SK-N-SH treated with all-trans-retinoic acid at 6 μM for 48 hours (cell line): ENCODE measurements around the gene PER2.

Source experiments
- ARNTL ChIP-seq: fragments of 450-650 bp; formaldehyde crosslinking; IDR thresholded peaks from 2 replicates; pipeline ENCODE4 v1.5.0; 2020; ENCODE audit warnings: low read depth, mild to moderate bottlenecking, moderate library complexity, borderline replicate concordance
- CREB5 ChIP-seq: fragments of 250-450 bp; sonication (Bioruptor Pico); IDR thresholded peaks from 2 replicates; pipeline ENCODE4 v1.5.1; 2020; ENCODE audit warnings: low read depth, mild to moderate bottlenecking, moderate library complexity
- CSDC2 ChIP-seq: fragments of 250-450 bp; sonication (Bioruptor Pico); IDR thresholded peaks from 2 replicates; pipeline ENCODE4 v1.5.0; 2020; ENCODE audit warnings: mild to moderate bottlenecking, moderate library complexity
- ESRRG ChIP-seq: fragments of 250-450 bp; sonication (Bioruptor Pico); IDR thresholded peaks from 2 replicates; pipeline ENCODE4 v1.6.1; 2021; ENCODE audit warnings: mild to moderate bottlenecking
- PATZ1 ChIP-seq: fragments of 250-450 bp; sonication (Bioruptor Pico); IDR thresholded peaks from 2 replicates; pipeline ENCODE4 v1.8.0; 2020; ENCODE audit warnings: mild to moderate bottlenecking, moderate library complexity, borderline replicate concordance
- PPARA ChIP-seq: fragments of 250-450 bp; sonication (Bioruptor Pico); IDR thresholded peaks from 2 replicates; pipeline ENCODE4 v1.5.0; 2020; ENCODE audit warnings: mild to moderate bottlenecking, borderline replicate concordance
- RARB ChIP-seq: fragments of 250-450 bp; sonication (Bioruptor Pico); IDR thresholded peaks from 2 replicates; pipeline ENCODE4 v1.8.0; 2021; ENCODE audit warnings: mild to moderate bottlenecking, moderate library complexity
- TSHZ2 ChIP-seq: fragments of 250-450 bp; sonication (Bioruptor Pico); IDR thresholded peaks from 2 replicates; pipeline ENCODE4 v1.5.0; 2020; ENCODE audit warnings: mild to moderate bottlenecking, moderate library complexity
- ZC3H10 ChIP-seq: fragments of 250-450 bp; sonication (Bioruptor Pico); IDR thresholded peaks from 2 replicates; pipeline ENCODE4 v1.5.1; 2021; ENCODE audit warnings: mild to moderate bottlenecking, moderate library complexity
- ZFP3 ChIP-seq: fragments of 250-450 bp; sonication (Bioruptor Pico); IDR thresholded peaks from 2 replicates; pipeline ENCODE4 v1.5.0; 2020; ENCODE audit warnings: mild to moderate bottlenecking, moderate library complexity
- ZFP30 ChIP-seq: fragments of 450-650 bp; formaldehyde crosslinking; IDR thresholded peaks from 2 replicates; pipeline ENCODE4 v1.5.0; 2022; ENCODE audit warnings: mild to moderate bottlenecking, moderate library complexity
- ZNF565 ChIP-seq: fragments of 450-650 bp; formaldehyde crosslinking; conservative IDR thresholded peaks from 2 replicates; pipeline ENCODE4 v1.5.0; 2020; ENCODE audit warnings: low read depth, mild to moderate bottlenecking, moderate library complexity
- ZNF70 ChIP-seq: fragments of 450-650 bp; formaldehyde crosslinking; IDR thresholded peaks from 2 replicates; pipeline ENCODE4 v1.5.0; 2020; ENCODE audit warnings: mild to moderate bottlenecking, moderate library complexity
- ZNF8 ChIP-seq: fragments of 450-650 bp; formaldehyde crosslinking; IDR thresholded peaks from 2 replicates; pipeline ENCODE4 v1.5.0; 2020; ENCODE audit warnings: mild to moderate bottlenecking, moderate library complexity

GRCh38 chr2:238254095-238254723 is 34.2 kb downstream of the PER2 start:
- TF ChIP-seq CREB5 (CRISPR knock-in tag) (no peak), ZC3H10 (CRISPR knock-in tag) (no peak), PATZ1 (CRISPR knock-in tag) (no peak), ARNTL (CRISPR knock-in tag) (no peak), ZNF565 (CRISPR knock-in tag) (no peak), ZNF8 (CRISPR knock-in tag) (no peak), ZFP30 (CRISPR knock-in tag) (no peak), RARB (CRISPR knock-in tag) (no peak), TSHZ2 (CRISPR knock-in tag) (no peak), ZNF70 (CRISPR knock-in tag) (no peak), ZFP3 (CRISPR knock-in tag) (no peak), CSDC2 (CRISPR knock-in tag) (no peak), ESRRG (CRISPR knock-in tag) (no peak), PPARA (no peak)
